Smooth muscle cell of the brain vasculature (primary cell): ENCODE data around the gene THPO.

Experiments
- DNase-seq: peaks from one replicate; pipeline ENCODE4 v3.0.0-alpha.2; 2012; ENCODE audit warnings: low read depth, low spot score

THPO gene

DNA sequence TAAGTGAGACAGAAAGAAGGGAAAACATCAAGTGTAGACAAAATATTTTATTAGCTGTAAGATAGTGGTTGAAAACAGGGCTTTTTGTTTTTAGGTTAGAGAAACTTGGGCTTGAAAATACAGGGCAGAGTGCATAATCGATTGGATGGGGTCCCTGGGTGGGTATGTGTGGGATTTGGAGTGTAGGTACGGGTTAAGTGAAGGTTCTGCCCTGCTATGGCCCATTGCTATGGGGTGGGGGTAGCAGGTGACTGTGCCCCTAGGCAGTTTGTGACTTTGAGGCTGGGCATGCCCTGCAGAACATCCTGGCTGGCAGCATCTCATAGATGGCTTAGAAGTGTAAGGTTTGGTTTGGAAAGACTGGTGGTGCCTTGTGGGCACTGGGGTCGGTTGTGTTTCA is 44.3 kb downstream of the THPO start:
- DNase-seq, result no peak

GRCh38 chr3:184333190-184333589 is 44.8 kb downstream of the THPO start:
- DNase-seq, result no peak

DNA sequence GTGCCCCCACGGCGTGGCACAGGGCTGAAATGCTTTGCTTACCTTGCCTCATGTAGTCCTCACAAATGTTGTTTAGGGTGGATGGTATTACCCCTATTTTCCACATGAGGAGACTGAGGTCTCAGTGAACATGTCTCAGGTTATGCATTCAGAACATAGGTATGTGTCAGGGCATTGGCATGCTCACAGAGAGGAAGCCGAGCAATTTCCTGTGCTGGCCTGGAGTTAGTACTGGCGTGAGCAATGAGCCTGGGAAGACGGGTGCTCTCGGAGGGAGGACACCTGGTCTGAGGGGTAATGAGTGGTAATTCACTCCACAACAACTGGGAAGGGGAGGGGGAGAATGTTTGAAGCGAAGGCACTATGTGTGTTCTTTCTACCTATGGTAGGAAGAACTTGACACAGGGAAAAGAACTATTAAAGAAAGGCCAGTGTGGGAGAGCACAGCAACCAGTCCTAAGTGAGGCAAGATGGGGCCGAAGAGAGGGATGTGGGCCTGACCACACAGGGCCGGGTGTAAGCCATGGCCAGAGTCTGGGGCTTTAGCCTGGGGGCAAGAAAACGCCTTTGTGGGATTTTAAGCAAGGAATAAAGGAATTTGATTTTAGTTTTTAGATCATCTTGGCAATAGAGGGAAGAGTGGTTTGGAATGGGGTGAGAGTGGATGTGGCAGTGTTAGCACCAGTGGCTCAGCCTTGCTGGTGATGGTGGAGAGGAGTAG is 45.5 kb downstream of the THPO start:
- DNase-seq, result no peak

- DNase-seq, result no peak
Measured at GRCh38 chr3:184328516-184328915, 49.5 kb downstream of the THPO start.

- no peak for DNase-seq
Measured at GRCh38 chr3:184327171-184327570, 50.8 kb downstream of the THPO start.

GRCh38 chr3:184325715-184326369 is 52.2 kb downstream of the THPO start:
- no peak for DNase-seq

GRCh38 chr3:184325269-184325668 is 52.7 kb downstream of the THPO start:
- no peak for DNase-seq

DNA sequence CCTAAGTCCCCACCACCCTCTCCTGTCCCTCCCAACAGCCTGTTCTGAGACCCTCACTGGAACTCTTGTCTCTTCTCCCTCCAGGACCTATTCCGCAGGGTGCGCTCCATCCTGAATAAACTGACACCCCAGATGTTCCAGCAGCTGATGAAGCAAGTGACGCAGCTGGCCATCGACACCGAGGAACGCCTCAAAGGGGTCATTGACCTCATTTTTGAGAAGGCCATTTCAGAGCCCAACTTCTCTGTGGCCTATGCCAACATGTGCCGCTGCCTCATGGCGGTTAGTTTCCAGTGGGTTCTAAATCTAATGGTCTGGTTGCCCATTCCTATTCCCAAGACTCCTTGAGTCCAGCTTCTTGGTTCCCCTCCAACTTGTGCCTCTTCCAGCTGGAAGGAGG is 54.3 kb downstream of the THPO start:
- no peak for DNase-seq

GRCh38 chr3:184322731-184323487 is 55.1 kb downstream of the THPO start:
- no peak for DNase-seq
